Ovary (tissue), 9 donors: ENCODE results near the gene NPTN. TPM values are rescaled to one million over a fixed set of nuclear protein-coding genes. Genes with fewer than 3 reads are reported as not detected.

Source experiments
- DNase-seq, 5 donors: peaks; one replicate each; pipeline ENCODE4 v3.0.0-alpha.2; 2019 to 2020
- H3K27ac ChIP-seq, 2 donors: fragments of 200-600 bp; one replicate each; pipeline versions ENCODE4 v1.5.1 to v1.8.0; 2019 to 2022
- H3K27me3 ChIP-seq: fragments of 200-600 bp; one replicate; pipeline ENCODE4 v1.8.0; 2022
- H3K36me3 ChIP-seq: fragments of 200-600 bp; sonication (generic); one replicate; pipeline ENCODE4 v1.5.1; 2019
- H3K4me1 ChIP-seq: one replicate; pipeline ENCODE4 v1.8.1; 2013; ENCODE audit warnings: mild to moderate bottlenecking, moderate library complexity; ENCODE audit not compliant: insufficient read depth
- H3K4me3 ChIP-seq: fragments of 200-600 bp; sonication (generic); one replicate; pipeline ENCODE4 v1.5.1; 2017
- H3K9me3 ChIP-seq, 2 donors: fragments of 200-600 bp in 1 of 2; sonication (generic) in 1 of 2; one replicate each; pipeline versions ENCODE4 v1.5.1 to v1.8.1; 2013 to 2019; ENCODE audit warnings: mild to moderate bottlenecking in 1 of 2, moderate library complexity in 1 of 2
- CTCF ChIP-seq, 3 donors: fragments of 450-650 bp in 2 of 3; fragments of 200-600 bp in 1 of 3; IDR thresholded peaks; one replicate each; pipeline versions ENCODE4 v1.5.1 to v1.8.0; 2016 to 2022; ENCODE audit warnings: antibody characterized with exemption in 3 of 3, mild to moderate bottlenecking in 1 of 3
- EP300 ChIP-seq: sonication (generic); formaldehyde crosslinking; IDR thresholded peaks from one replicate; pipeline ENCODE4 v1.6.1; 2017; ENCODE audit warnings: antibody characterized with exemption
- POLR2A ChIP-seq: fragments of 450-650 bp; IDR thresholded peaks from one replicate; pipeline ENCODE4 v1.6.1; 2017; ENCODE audit warnings: antibody characterized with exemption, mild to moderate bottlenecking, moderate library complexity
- WGBS, 3 donors: extraction: QIAGEN DNeasy Blood & Tissue Kit in 1 of 3; methylation state at CpG; one replicate each; pipeline versions ENCODE4 v1.1.5 to v1.1.7; 2013 to 2017; 5-methylcytosine and 5-hydroxymethylcytosine counted together
- intact Hi-C, 4 donors: fragments of 100-400 bp; cut with DNase I; formaldehyde crosslinking; loops; one replicate each; pipeline versions ENCODE4 v1.11.0 to v1.15.1; 2022 to 2023
- polyA plus RNA-seq, 2 donors: library from polyadenylated mRNA; stranded (reverse); fragments of 200-250 nt in 1 of 2; fragments of 350-450 nt in 1 of 2; fragmentation: Illumina TruSeq in 1 of 2; extraction: RNeasy Lipid Tissue Mini Kit (QIAGEN cat#74804) in 1 of 2; gene quantifications; one replicate each; pipeline ENCODE4 v1.2.3, GENCODE V29; 2013 to 2014
- total RNA-seq, 7 donors: library from RNA; depleted of rRNA in 2 of 7; stranded (reverse); fragments of >200 nt in 2 of 7; fragmentation: NEBNext Ultra II Directional in 3 of 7; extraction: Animal tissue kit (Norgen Biotek cat#: 25700) in 3 of 7; gene quantifications; one replicate each; pipeline versions ENCODE4 v1.1.0 to v1.2.4, GENCODE V29; 2016 to 2023
- donor health status: DM: no; HTN: no; CAD: no; lungs with moderate emphysema.
- donor health status: DM: no; HTN: no; CAD: no.
- donor health status: Bipolar disorder and iron deficiency.
- donor health status: DM: yes; HTN: yes; CAD: no.
- donor health status: DM: no; HTN: no; CAD: no.
- donor health status: DM: yes; HTN: yes; CAD: no.

The NPTN gene
- total and polyA plus RNA-seq, 9 donors: 39.2 to 245 (median 82.0) TPM

- H3K9me3 ChIP-seq: no peaks in the 10 kb centered on the region
- no peaks in the 10 kb centered on the region for H3K27me3 ChIP-seq
- no peaks in the 10 kb centered on the region for H3K4me1 ChIP-seq
- no peak overlapping the region for H3K4me3 ChIP-seq
- H3K36me3 ChIP-seq: no peaks in the 10 kb centered on the region
- intact Hi-C loops: loop anchor here in 1 of 4 donors (2.0 kb wide), 1 partner anchor 20 kb away; no protein-coding TSS in a partner anchor
- DNase-seq: no peak
- H3K27ac ChIP-seq: no peak overlapping the region
- no peak for TF ChIP-seq CTCF (IDR thresholded peaks at IDR 0.05)
- TF ChIP-seq EP300: no peak
- TF ChIP-seq POLR2A: no peak
These were observed 27.3 kb upstream of the NPTN start for GRCh38 chr15:73660455-73660854.

GRCh38 chr15:73658645-73659044 lies 25.5 kb upstream of the NPTN start:
- intact Hi-C loops: no loop called here
- TF ChIP-seq CTCF (IDR thresholded peaks at IDR 0.05) (no peak), POLR2A (no peak), EP300 (no peak)
- H3K27me3 ChIP-seq: no peaks in the 10 kb centered on the region
- H3K9me3 ChIP-seq: no peaks in the 10 kb centered on the region
- DNase-seq: no peak
- no peak overlapping the region for H3K27ac ChIP-seq
- H3K36me3 ChIP-seq: no peaks in the 10 kb centered on the region
- 70 to 80% (median 71%) methylated on average over 1 of the region's 1 CpG for WGBS, 3 donors
- no peaks in the 10 kb centered on the region for H3K4me1 ChIP-seq
- H3K4me3 ChIP-seq: no peak overlapping the region

GRCh38 chr15:73655724-73656123 lies 22.5 kb upstream of the NPTN start:
- Histone ChIP-seq H3K4me1 (no peaks in the 10 kb centered on the region), H3K27ac (no peak overlapping the region), H3K4me3 (no peak overlapping the region), H3K36me3 (no peaks in the 10 kb centered on the region), H3K27me3 (no peaks in the 10 kb centered on the region), H3K9me3 (no peaks in the 10 kb centered on the region)
- TF ChIP-seq EP300 (no peak), POLR2A (no peak), CTCF (IDR thresholded peaks at IDR 0.05) (no peak)
- intact Hi-C loops: no loop called here
- WGBS, 3 donors: 27 to 38% (median 32%) methylated on average over 2 of the region's 2 CpGs
- DNase-seq: no peak

GRCh38 chr15:73654659-73655058 lies 21.5 kb upstream of the NPTN start:
- intact Hi-C loops: no loop called here
- no peak for DNase-seq
- no peak for TF ChIP-seq POLR2A
- TF ChIP-seq EP300: no peak
- TF ChIP-seq CTCF (IDR thresholded peaks at IDR 0.05): no peak
- Histone ChIP-seq H3K9me3 (no peaks in the 10 kb centered on the region), H3K27me3 (no peaks in the 10 kb centered on the region), H3K27ac (no peak overlapping the region), H3K4me3 (no peak overlapping the region), H3K36me3 (no peaks in the 10 kb centered on the region), H3K4me1 (no peaks in the 10 kb centered on the region)
- WGBS, 3 donors: 32 to 34% (median 33%) methylated on average over 3 of the region's 3 CpGs
